Epithelial cell of esophagus (primary cell): ENCODE data around the gene CSDE1.
"Not testable (repeated sequence)": the region's sequence is repeated elsewhere in the genome, so short reads cannot be mapped to it uniquely, and the experiment has no call there.

ENCODE experiments used
- DNase-seq: peaks from one replicate; pipeline ENCODE4 v3.0.0; 2010; ENCODE audit warnings: low read depth
- H3K4me3 ChIP-seq: 2 replicates; pipeline ENCODE4 v1.5.1; 2011; ENCODE audit warnings: mild to moderate bottlenecking, low read length, control low read depth
- CTCF ChIP-seq: IDR thresholded peaks from 2 replicates; pipeline ENCODE4 v1.5.1; 2011; ENCODE audit warnings: low read depth, mild to moderate bottlenecking, low read length, control low read depth, inconsistent platforms; ENCODE audit not compliant: insufficient read depth; ENCODE audit errors: missing control alignments

CSDE1 gene

GRCh38 chr1:114779722-114780121 is 21.9 kb upstream of the CSDE1 start:
- TF ChIP-seq CTCF, result no peak
- DNase-seq, result no peak
- peak overlapping the region; percentile 95 for H3K4me3 ChIP-seq

GRCh38 chr1:114776726-114777125 is 18.9 kb upstream of the CSDE1 start:
- H3K4me3 ChIP-seq, DNase-seq: not testable (repeated sequence)

DNA sequence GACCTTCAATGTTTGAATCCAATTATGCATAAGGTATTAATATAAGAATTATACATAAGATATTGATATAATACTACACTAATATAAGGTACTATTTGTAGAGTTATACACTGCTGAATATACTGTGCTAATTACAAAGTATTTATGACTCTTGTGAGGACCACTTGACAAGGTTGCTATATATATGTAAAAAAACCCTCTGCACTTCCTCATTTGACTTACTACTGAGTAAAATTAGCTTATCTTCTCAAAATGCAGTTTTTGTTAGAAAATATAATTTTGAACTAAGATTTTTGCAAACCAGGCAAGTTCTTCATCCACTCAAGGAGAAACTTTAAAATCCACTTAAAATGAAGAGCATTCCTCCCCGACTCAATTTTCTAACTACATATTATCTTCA is 14.2 kb upstream of the CSDE1 start:
- no peak overlapping the region for H3K4me3 ChIP-seq
- DNase-seq, result no peak
- no peak for TF ChIP-seq CTCF

- H3K4me3 ChIP-seq, result no peak overlapping the region
- DNase-seq, result no peak
- TF ChIP-seq CTCF, result no peak
Observed at GRCh38 chr1:114770989-114771388, 13.2 kb upstream of the CSDE1 start.

GRCh38 chr1:114764689-114765088 is 6.9 kb upstream of the CSDE1 start:
- no peak for TF ChIP-seq CTCF
- no peak overlapping the region for H3K4me3 ChIP-seq
- no peak for DNase-seq

- TF ChIP-seq CTCF, result no peak
- H3K4me3 ChIP-seq, result peak overlapping the region; percentile 100
- peak; percentile 72 for DNase-seq
Observed at GRCh38 chr1:114758256-114758832, 560 bp upstream of the CSDE1 start.

- TF ChIP-seq CTCF, result no peak
- peak; percentile 86 for DNase-seq
- peak overlapping the region; percentile 100 for H3K4me3 ChIP-seq
Observed at GRCh38 chr1:114756949-114757454, 782 bp downstream of the CSDE1 start.
